EL (cell line): Measurements from ENCODE around the gene GBX1.

Experiments
- DNase-seq: peaks from one replicate; pipeline ENCODE4 v3.0.0-alpha.2; 2016

Gene GBX1

GRCh38 chr7:151172273-151173141 lies 5.0 kb upstream of the GBX1 start:
- peak; percentile 58 for DNase-seq

- DNase-seq = no peak
Observed at GRCh38 chr7:151168787-151169162, 1.3 kb upstream of the GBX1 start.

GRCh38 chr7:151168003-151168786 lies 701 bp upstream of the GBX1 start:
- no peak for DNase-seq

- DNase-seq = no peak
Observed at GRCh38 chr7:151166629-151167196, 781 bp downstream of the GBX1 start.

GRCh38 chr7:151161757-151162156 lies 5.7 kb downstream of the GBX1 start:
- no peak for DNase-seq

GRCh38 chr7:151157645-151158329 lies 9.7 kb downstream of the GBX1 start:
- no peak for DNase-seq

- no peak for DNase-seq
Observed at GRCh38 chr7:151152643-151153513, 14.6 kb downstream of the GBX1 start.

- DNase-seq = no peak
Observed at GRCh38 chr7:151150388-151150787, 17.1 kb downstream of the GBX1 start.

GRCh38 chr7:151148319-151149259 lies 18.9 kb downstream of the GBX1 start:
- no peak for DNase-seq

- DNase-seq = no peak
Observed at GRCh38 chr7:151146761-151147160, 20.7 kb downstream of the GBX1 start.

- DNase-seq = no peak
Observed at GRCh38 chr7:151144387-151144786, 23.1 kb downstream of the GBX1 start.

GRCh38 chr7:151143261-151144015 lies 24.1 kb downstream of the GBX1 start:
- DNase-seq = no peak

GRCh38 chr7:151142686-151143040 lies 24.8 kb downstream of the GBX1 start:
- DNase-seq = no peak

- no peak for DNase-seq
Observed at GRCh38 chr7:151141855-151142685, 25.4 kb downstream of the GBX1 start.

GRCh38 chr7:151141311-151141854 lies 26.1 kb downstream of the GBX1 start:
- no peak for DNase-seq

GRCh38 chr7:151140826-151141225 lies 26.7 kb downstream of the GBX1 start:
- no peak for DNase-seq

- no peak for DNase-seq
Observed at GRCh38 chr7:151139791-151140190, 27.7 kb downstream of the GBX1 start.

- no peak for DNase-seq
Observed at GRCh38 chr7:151139071-151139790, 28.3 kb downstream of the GBX1 start.
